Muscle of leg (tissue), 16 donors: ENCODE measurements around the gene PIMREG. TPM values are rescaled to one million over a fixed set of nuclear protein-coding genes. Genes with fewer than 3 reads are reported as not detected.

Experiments used
- DNase-seq: peaks from one replicate; pipeline ENCODE4 v3.0.0; 2013
- H3K27ac ChIP-seq: one replicate; pipeline ENCODE4 v1.5.1; 2013; ENCODE audit warnings: mild to moderate bottlenecking, low read length, control low read depth
- H3K27me3 ChIP-seq: one replicate; pipeline ENCODE4 v1.6.1; 2013; ENCODE audit warnings: low read length; ENCODE audit not compliant: control insufficient read depth, insufficient read depth
- H3K36me3 ChIP-seq: one replicate; pipeline ENCODE4 v1.6.1; 2013; ENCODE audit warnings: low read length; ENCODE audit not compliant: control insufficient read depth, insufficient read depth
- H3K4me1 ChIP-seq: one replicate; pipeline ENCODE4 v1.6.1; 2013; ENCODE audit warnings: low read length; ENCODE audit not compliant: control insufficient read depth, insufficient read depth
- H3K4me3 ChIP-seq: one replicate; pipeline ENCODE4 v1.5.1; 2013; ENCODE audit warnings: low read length, control low read depth
- H3K9me3 ChIP-seq: replicated peaks from 2 replicates; pipeline ENCODE4 v1.6.1; 2013; ENCODE audit warnings: low read depth, low read length; ENCODE audit not compliant: control insufficient read depth
- WGBS: methylation state at CpG from one replicate; pipeline ENCODE4 v1.1.5; 2013; ENCODE audit warnings: missing lambda C conversion rate; ENCODE audit not compliant: insufficient coverage; 5-methylcytosine and 5-hydroxymethylcytosine counted together
- long read RNA-seq, 11 donors: transcript quantifications; one replicate each; lab custom pipeline, GENCODE V29; 2026
- polyA plus RNA-seq, 8 donors: library from polyadenylated mRNA; unstranded; fragments of 120-200 nt; gene quantifications; one replicate each; pipeline versions ENCODE4 v1.2.1 to v1.2.3, GENCODE V29; 2013; ENCODE audit warnings: inconsistent platforms in 1 of 8, low replicate concordance in 1 of 8; ENCODE audit not compliant: insufficient read length in 8 of 8, insufficient read depth in 1 of 8
- total RNA-seq: library from RNA; stranded (reverse); fragments of 120-200 nt; gene quantifications from one replicate; pipeline ENCODE4 v1.2.4, GENCODE V29; 2013

Gene PIMREG, protein sequence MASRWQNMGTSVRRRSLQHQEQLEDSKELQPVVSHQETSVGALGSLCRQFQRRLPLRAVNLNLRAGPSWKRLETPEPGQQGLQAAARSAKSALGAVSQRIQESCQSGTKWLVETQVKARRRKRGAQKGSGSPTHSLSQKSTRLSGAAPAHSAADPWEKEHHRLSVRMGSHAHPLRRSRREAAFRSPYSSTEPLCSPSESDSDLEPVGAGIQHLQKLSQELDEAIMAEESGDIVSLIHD
- total RNA-seq (11.3 TPM), polyA plus RNA-seq (10 to 100 TPM; 13.0 to 22.9 (median 20.0) TPM)
- long read RNA-seq, donor 1, partial matches to known transcripts: 0 of 2 reads
- long read RNA-seq, donor 1, other reads (novel, unspliced or antisense): 0 of 2 reads
- long read RNA-seq, donor 2: 0 reads
- long read RNA-seq, donor 3, partial matches to known transcripts: 0 of 4 reads
- long read RNA-seq, donor 3, other reads (novel, unspliced or antisense): 0 of 4 reads
- long read RNA-seq, donor 4, partial matches to known transcripts: 0 of 2 reads
- long read RNA-seq, donor 4, other reads (novel, unspliced or antisense): 0 of 2 reads
- long read RNA-seq, donor 5, transcript PIMREG-205 (6 exons, 1,948 nt): major isoform, 9 of 9 reads
- long read RNA-seq, donor 5, partial matches to known transcripts: 0 of 9 reads
- long read RNA-seq, donor 5, other reads (novel, unspliced or antisense): 0 of 9 reads
- long read RNA-seq, donor 6, partial matches to known transcripts: 8 of 11 reads
- long read RNA-seq, donor 6, other reads (novel, unspliced or antisense): 0 of 11 reads
- long read RNA-seq, donor 7, transcript PIMREG-205 (6 exons, 1,948 nt): major isoform, 5 of 7 reads
- long read RNA-seq, donor 7, partial matches to known transcripts: 0 of 7 reads
- long read RNA-seq, donor 7, other reads (novel, unspliced or antisense): 0 of 7 reads
- long read RNA-seq, donor 8, partial matches to known transcripts: 0 of 2 reads
- long read RNA-seq, donor 8, other reads (novel, unspliced or antisense): 0 of 2 reads
- long read RNA-seq, donor 9, partial matches to known transcripts: 0 of 2 reads
- long read RNA-seq, donor 9, other reads (novel, unspliced or antisense): 0 of 2 reads
- long read RNA-seq, donor 10, transcript PIMREG-205 (6 exons, 1,948 nt): major isoform, 8 of 9 reads
- long read RNA-seq, donor 10, partial matches to known transcripts: 0 of 9 reads
- long read RNA-seq, donor 10, other reads (novel, unspliced or antisense): 0 of 9 reads
- long read RNA-seq, donor 11, partial matches to known transcripts: 0 of 2 reads
- long read RNA-seq, donor 11, other reads (novel, unspliced or antisense): 0 of 2 reads

DNA sequence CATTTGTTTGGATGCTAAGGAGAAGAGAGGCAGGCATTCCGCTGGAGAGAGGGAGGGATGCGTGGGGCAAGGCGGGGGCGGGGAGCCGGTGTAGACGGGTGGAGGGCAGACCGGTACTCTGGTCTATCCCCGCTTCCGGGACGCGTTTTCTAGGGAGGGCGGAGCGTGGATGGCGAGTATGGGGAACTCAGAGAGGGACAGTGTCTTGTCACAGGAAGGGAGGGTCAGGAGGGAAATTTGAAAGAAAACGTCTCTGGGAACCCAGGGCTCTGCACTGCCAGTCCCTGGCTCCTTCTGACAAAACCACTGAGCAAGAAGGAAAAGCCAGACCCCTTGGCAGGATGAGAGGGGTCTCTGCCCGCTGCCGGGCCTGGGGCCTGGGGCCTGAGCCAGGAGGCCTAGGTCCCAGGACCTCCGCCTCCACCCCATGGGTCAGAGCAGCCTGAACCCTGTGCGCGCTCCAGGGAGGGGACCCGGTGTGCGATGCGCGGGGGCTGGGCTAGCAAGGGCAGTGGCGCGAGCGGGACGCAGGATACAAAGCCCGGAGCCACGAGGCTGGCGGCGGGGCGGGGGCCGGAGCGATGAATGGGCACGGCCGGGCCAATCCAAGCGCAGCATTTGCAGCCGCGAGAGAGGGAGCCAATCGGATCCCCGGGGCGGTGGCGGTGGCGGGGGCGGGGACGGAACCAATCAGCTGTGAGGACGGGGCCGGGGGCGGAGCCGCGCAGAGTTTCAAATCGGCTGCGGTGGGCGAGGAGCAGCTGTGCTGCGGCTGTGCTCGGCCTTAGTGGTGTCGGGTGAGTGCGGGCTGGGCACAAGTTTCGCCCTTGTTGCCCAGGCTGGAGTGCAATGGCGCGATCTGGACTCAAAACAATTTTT is at the start of gene PIMREG:
Gene PIMREG, plus strand, starts transcription at position 764 of the 879 bp plus-strand sequence. CDS start 656 bp downstream, outside the sequence.
- Histone ChIP-seq H3K27ac (peak within 1 kb of the TSS; percentile 95), H3K36me3 (peaks cover 14% of the 10 kb centered on the region), H3K4me1 (peaks cover 21% of the 10 kb centered on the region), H3K4me3 (peak within 1 kb of the TSS; percentile 71), H3K9me3 (no peaks in the 10 kb centered on the region), H3K27me3 (peaks cover 2% of the 10 kb centered on the region)
- WGBS: 0% methylated on average over 62 of the region's 62 CpGs
- peak; percentile 97 for DNase-seq

DNA sequence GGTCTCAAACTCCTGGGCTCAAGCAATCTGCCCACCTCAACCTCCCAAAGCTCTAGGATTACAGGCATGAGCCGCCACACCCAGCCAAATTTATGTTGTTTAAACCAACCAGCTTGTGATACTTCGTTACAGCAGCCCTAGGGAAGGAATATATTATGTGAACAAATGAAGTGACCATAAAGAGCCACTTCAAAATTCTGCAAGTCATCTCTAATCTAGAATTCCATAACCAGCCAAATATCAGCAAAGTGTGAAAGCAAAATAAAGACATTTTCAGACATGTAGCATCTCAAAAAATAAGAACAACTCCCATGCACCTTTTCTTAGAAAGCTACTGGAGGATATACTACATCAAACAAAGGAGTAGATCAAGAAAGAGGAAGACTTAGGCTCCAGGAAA is 45.3 kb upstream of the PIMREG start:
- no CpG with 5 or more reads among the region's 2 CpGs for WGBS
- Histone ChIP-seq H3K27me3 (peaks cover 3% of the 10 kb centered on the region), H3K36me3 (no peaks in the 10 kb centered on the region), H3K4me3 (no peak overlapping the region), H3K4me1 (no peaks in the 10 kb centered on the region), H3K27ac (no peak overlapping the region), H3K9me3 (no peaks in the 10 kb centered on the region)
- DNase-seq: no peak

DNA sequence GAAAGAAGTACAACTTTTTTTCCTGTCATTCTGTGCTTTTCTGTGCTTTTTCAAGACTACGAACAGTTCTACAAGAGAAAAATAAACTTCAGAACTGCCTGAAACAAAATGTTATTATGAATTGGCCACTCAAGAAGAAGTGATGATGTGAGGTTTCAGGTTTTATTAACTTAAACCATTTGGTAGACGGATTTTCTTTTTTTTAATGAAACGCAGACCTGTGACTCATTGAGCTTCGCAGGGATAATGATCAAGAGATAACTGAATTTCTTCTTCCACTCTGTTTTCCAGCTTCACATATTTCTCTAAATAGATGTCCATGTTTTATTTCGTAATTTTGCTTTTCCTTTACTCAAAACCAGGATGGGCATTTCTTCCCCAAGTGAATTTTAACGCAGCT is 42.0 kb upstream of the PIMREG start:
- Histone ChIP-seq H3K4me1 (no peaks in the 10 kb centered on the region), H3K27me3 (no peaks in the 10 kb centered on the region), H3K4me3 (no peak overlapping the region), H3K36me3 (no peaks in the 10 kb centered on the region), H3K27ac (no peak overlapping the region), H3K9me3 (no peaks in the 10 kb centered on the region)
- no peak for DNase-seq
- WGBS: 79% methylated on average over 2 of the region's 6 CpGs

DNA sequence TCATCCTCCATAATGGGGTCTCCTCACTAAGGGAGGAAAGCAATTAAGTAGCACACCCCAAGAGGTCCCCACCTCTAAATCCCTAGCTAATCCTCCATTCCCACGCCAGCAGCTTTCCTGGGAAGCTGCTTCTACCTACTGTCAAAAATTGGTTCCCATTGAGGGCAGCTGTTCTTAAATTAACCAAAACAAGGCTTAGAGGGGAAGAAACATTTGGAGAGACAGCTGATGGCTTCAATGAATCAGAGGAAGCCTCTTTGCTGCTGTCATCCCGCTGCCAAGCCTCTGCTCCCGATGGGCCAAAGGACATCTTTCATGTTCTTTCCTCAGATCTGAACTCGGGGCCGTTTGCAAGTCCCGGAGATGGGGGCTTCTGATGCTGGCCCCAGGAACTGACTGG is 36.0 kb upstream of the PIMREG start:
- 66% methylated on average over 5 of the region's 6 CpGs for whole genome bisulfite sequencing
- Histone ChIP-seq H3K4me3 (no peak overlapping the region), H3K36me3 (no peaks in the 10 kb centered on the region), H3K27me3 (no peaks in the 10 kb centered on the region), H3K4me1 (peaks cover 6% of the 10 kb centered on the region), H3K9me3 (no peaks in the 10 kb centered on the region), H3K27ac (no peak overlapping the region)
- peak; percentile 46 for DNase-seq

DNA sequence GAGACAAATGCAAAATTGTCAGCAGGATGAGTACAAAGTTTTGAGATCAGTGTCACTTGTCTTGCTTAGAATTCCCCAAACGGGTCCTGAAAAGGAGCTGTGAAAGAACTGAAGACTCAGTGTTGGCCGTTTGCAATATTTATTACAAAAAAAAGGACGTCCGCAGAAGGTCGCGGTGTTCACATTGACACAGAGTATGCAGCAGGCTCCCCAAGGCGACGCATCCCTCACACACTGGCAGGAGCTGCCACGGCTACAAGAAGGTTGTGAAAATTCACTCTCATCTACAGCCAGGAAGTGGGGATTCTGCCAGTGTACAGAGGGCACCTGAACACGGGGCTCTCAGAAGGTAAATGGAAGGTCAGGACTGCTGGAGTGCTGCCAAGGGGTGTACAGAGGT is 35.5 kb upstream of the PIMREG start:
- H3K27me3 ChIP-seq: no peaks in the 10 kb centered on the region
- 43% methylated on average over 1 of the region's 10 CpGs for WGBS

DNA sequence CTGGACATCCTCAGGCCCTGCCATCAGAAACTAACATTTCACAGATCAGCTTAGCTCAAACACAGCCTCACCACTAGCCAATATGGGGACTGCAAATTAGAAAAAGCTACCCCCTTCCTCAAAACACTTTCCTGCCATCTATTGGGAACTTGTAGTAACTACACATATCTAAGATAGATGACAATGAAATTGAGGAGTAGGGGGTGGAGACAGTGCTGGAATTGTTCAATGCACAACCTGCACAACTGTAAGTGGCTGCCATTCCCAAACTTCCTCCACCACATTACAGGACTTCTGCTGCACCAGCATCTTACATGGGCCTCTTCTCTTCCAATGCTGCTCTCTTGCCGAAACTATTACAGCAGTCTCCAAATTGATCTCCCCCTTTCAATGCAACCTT is 31.2 kb upstream of the PIMREG start:
- peak; percentile 30 for DNase-seq

More for the DNA sequence above, 35.5 kb upstream of the PIMREG start:
- Histone ChIP-seq H3K27ac (no peak overlapping the region), H3K4me3 (no peak overlapping the region), H3K36me3 (no peaks in the 10 kb centered on the region), H3K4me1 (peaks cover 6% of the 10 kb centered on the region), H3K9me3 (no peaks in the 10 kb centered on the region)
- DNase-seq: no peak

DNA sequence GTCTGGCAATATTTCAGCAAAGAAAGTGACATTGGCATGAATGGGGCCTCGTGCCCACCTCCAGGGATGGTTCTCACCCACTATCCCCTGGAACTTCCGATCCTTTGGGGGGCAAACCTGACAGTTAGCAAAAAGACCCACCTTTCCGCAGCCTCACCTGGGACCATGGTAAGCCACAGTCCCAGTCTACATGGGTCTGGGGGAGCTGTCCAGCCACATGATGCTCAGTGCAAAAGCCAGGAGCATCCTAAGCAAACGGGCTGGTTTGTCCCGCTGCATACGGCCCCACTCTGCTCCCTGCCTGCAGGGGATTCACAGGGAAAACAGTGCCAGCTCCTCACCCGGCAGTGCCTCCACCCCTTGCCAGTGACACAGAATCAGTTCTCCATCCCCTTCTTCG is 28.6 kb upstream of the PIMREG start:
- Histone ChIP-seq H3K36me3 (no peaks in the 10 kb centered on the region), H3K4me1 (peaks cover 3% of the 10 kb centered on the region), H3K4me3 (no peak overlapping the region), H3K9me3 (no peaks in the 10 kb centered on the region), H3K27me3 (peaks cover 3% of the 10 kb centered on the region), H3K27ac (no peak overlapping the region)
- WGBS: 67% methylated on average over 8 of the region's 8 CpGs
- DNase-seq: no peak

More for the DNA sequence above, 31.2 kb upstream of the PIMREG start:
- Histone ChIP-seq H3K4me1 (peaks cover 7% of the 10 kb centered on the region), H3K9me3 (no peaks in the 10 kb centered on the region), H3K27me3 (no peaks in the 10 kb centered on the region), H3K36me3 (no peaks in the 10 kb centered on the region), H3K4me3 (no peak overlapping the region), H3K27ac (no peak overlapping the region)
- WGBS: 100% methylated on average over 1 of the region's 1 CpG

DNA sequence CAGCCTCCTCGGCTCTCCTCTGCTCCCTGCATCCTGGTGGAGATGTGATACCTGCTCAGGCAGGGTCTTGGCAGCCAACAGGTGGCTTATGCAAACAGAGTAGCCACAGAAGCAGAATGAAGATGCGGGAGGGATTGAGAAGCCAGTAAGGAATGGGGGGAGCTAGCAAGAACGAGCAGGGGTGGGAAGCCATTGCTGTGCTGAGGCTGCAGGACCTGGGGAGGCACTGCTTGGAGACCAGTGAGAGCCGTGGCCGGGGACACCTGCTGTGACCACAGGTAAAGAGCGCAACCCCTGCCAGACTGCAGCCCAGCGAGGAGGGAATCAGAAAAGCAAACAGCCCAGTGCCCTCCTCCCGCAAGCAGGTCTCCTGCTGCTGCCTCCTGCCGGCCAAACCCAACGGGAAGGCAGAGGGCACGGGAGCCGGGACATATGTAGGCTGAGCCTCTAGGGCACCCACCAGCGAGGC is 24.0 kb upstream of the PIMREG start:
- no peak for DNase-seq
- H3K27me3 ChIP-seq: peaks cover 8% of the 10 kb centered on the region
- H3K4me3 ChIP-seq: no peak overlapping the region
- H3K9me3 ChIP-seq: no peaks in the 10 kb centered on the region
- 11% methylated on average over 12 of the region's 13 CpGs for WGBS
- peaks cover 3% of the 10 kb centered on the region for H3K4me1 ChIP-seq
- H3K36me3 ChIP-seq: no peaks in the 10 kb centered on the region
- H3K27ac ChIP-seq: no peak overlapping the region
